Lower leg skin (tissue), 3 donors: Measurements from ENCODE around the gene MUC4.
"Not testable (repeated sequence)": the region's sequence is repeated elsewhere in the genome, so short reads cannot be mapped to it uniquely, and the experiment has no call there.

Experiments
- CTCF ChIP-seq, 3 donors: fragments of 450-650 bp; IDR thresholded peaks; one replicate each; pipeline ENCODE4 v1.5.1; 2016; ENCODE audit warnings: antibody characterized with exemption in 3 of 3, mild to moderate bottlenecking in 3 of 3, moderate library complexity in 2 of 3
- POLR2A ChIP-seq, 2 donors: fragments of 450-650 bp; IDR thresholded peaks; one replicate each; pipeline ENCODE4 v1.6.1; 2016 to 2017; ENCODE audit warnings: antibody characterized with exemption in 2 of 2, mild to moderate bottlenecking in 1 of 2, moderate library complexity in 1 of 2

- TF ChIP-seq CTCF, POLR2A (IDR thresholded peaks at IDR 0.05): not testable (repeated sequence)
These were observed 100.5 kb downstream of the MUC4 start for GRCh38 chr3:195711091-195711812.
